Dedifferentiated amniotic fluid mesenchymal stem cell (primary cell): Measurements from ENCODE around the gene PIGK.

ENCODE experiments used
- DNase-seq: peaks from one replicate; pipeline ENCODE4 v3.0.0-alpha.2; 2016; ENCODE audit errors: extremely low spot score

PIGK gene

GRCh38 chr1:77039111-77039510 is 180.1 kb downstream of the PIGK start:
- DNase-seq: no peak
